C4-2B (cell line): ENCODE measurements around the gene DNAAF5.

Experiments
- CTCF ChIP-seq: fragments of 450-650 bp; conservative IDR thresholded peaks from 2 replicates; pipeline ENCODE4 v1.5.1; 2017; ENCODE audit warnings: mild to moderate bottlenecking
- ZFX ChIP-seq: fragments of 450-650 bp; IDR thresholded peaks from 2 replicates; pipeline ENCODE4 v1.6.1; 2017

- no peak for TF ChIP-seq CTCF
- TF ChIP-seq ZFX = no peak
These were observed 35.1 kb downstream of the DNAAF5 start for GRCh38 chr7:761631-762030.
